ACC112 (cell line): ENCODE data around the gene MACROD2.

ENCODE experiments used
- H2AFZ ChIP-seq: fragments of 200-600 bp; sonication (generic); one replicate; pipeline ENCODE4 v1.6.0; 2017; ENCODE audit warnings: antibody characterized with exemption, low read length; ENCODE audit not compliant: unreplicated experiment
- H3K27ac ChIP-seq: fragments of 200-600 bp; sonication (generic); 2 replicates; pipeline ENCODE4 v1.5.1; 2014; ENCODE audit warnings: low read depth, mild to moderate bottlenecking, antibody characterized with exemption, low read length, moderate library complexity
- H3K27me3 ChIP-seq: fragments of 200-600 bp; sonication (generic); 2 replicates; pipeline ENCODE4 v1.6.1; 2014; ENCODE audit warnings: mild to moderate bottlenecking, antibody characterized with exemption, low read length, moderate library complexity, mixed read lengths; ENCODE audit not compliant: insufficient read depth
- H3K36me3 ChIP-seq: fragments of 200-600 bp; sonication (generic); 2 replicates; pipeline ENCODE4 v1.6.1; 2016; ENCODE audit warnings: mild to moderate bottlenecking, antibody characterized with exemption, low read length, moderate library complexity, mixed read lengths; ENCODE audit not compliant: insufficient read depth
- H3K4me1 ChIP-seq: fragments of 200-600 bp; sonication (generic); one replicate; pipeline ENCODE4 v1.6.1; 2016; ENCODE audit warnings: low read length, mixed read lengths; ENCODE audit not compliant: insufficient read depth, unreplicated experiment, control insufficient read depth
- H3K4me3 ChIP-seq: fragments of 200-600 bp; sonication (generic); 2 replicates; pipeline ENCODE4 v1.5.1; 2014; ENCODE audit warnings: mild to moderate bottlenecking, low read depth, low read length
- H3K79me2 ChIP-seq: fragments of 200-600 bp; sonication (generic); one replicate; pipeline ENCODE4 v1.6.0; 2016; ENCODE audit warnings: low read length; ENCODE audit not compliant: control insufficient read depth, unreplicated experiment, insufficient read depth

Gene MACROD2

GRCh38 chr20:15297059-15297875 is 1302.0 kb downstream of the MACROD2 start:
- Histone ChIP-seq H2AFZ (no peak overlapping the region), H3K36me3 (no peaks in the 10 kb centered on the region), H3K27me3 (no peaks in the 10 kb centered on the region), H3K79me2 (no peaks in the 10 kb centered on the region), H3K4me3 (no peak overlapping the region), H3K27ac (no peak overlapping the region), H3K4me1 (no peaks in the 10 kb centered on the region)

GRCh38 chr20:15302075-15302474 is 1306.8 kb downstream of the MACROD2 start:
- Histone ChIP-seq H3K4me3 (no peak overlapping the region), H3K27me3 (no peaks in the 10 kb centered on the region), H3K4me1 (no peaks in the 10 kb centered on the region), H3K27ac (no peak overlapping the region), H2AFZ (no peak overlapping the region), H3K79me2 (no peaks in the 10 kb centered on the region), H3K36me3 (no peaks in the 10 kb centered on the region)

- no peak overlapping the region for H3K27ac ChIP-seq
- no peaks in the 10 kb centered on the region for H3K27me3 ChIP-seq
- H3K36me3 ChIP-seq = no peaks in the 10 kb centered on the region
- H3K4me1 ChIP-seq = no peaks in the 10 kb centered on the region
- no peaks in the 10 kb centered on the region for H3K79me2 ChIP-seq
- no peak overlapping the region for H2AFZ ChIP-seq
- H3K4me3 ChIP-seq = no peak overlapping the region
These were observed 1315.0 kb downstream of the MACROD2 start for GRCh38 chr20:15310361-15310760.

- Histone ChIP-seq H3K27me3 (no peaks in the 10 kb centered on the region), H3K4me3 (no peak overlapping the region), H3K36me3 (no peaks in the 10 kb centered on the region), H3K79me2 (no peaks in the 10 kb centered on the region), H3K27ac (no peak overlapping the region), H3K4me1 (no peaks in the 10 kb centered on the region), H2AFZ (no peak overlapping the region)
These were observed 1321.2 kb downstream of the MACROD2 start for GRCh38 chr20:15316556-15316955.

GRCh38 chr20:15317546-15318232 is 1322.4 kb downstream of the MACROD2 start:
- Histone ChIP-seq H3K27ac (no peak overlapping the region), H3K36me3 (no peaks in the 10 kb centered on the region), H3K27me3 (no peaks in the 10 kb centered on the region), H2AFZ (no peak overlapping the region), H3K4me1 (no peaks in the 10 kb centered on the region), H3K79me2 (no peaks in the 10 kb centered on the region), H3K4me3 (no peak overlapping the region)

GRCh38 chr20:15318682-15319081 is 1323.4 kb downstream of the MACROD2 start:
- Histone ChIP-seq H2AFZ (no peak overlapping the region), H3K79me2 (no peaks in the 10 kb centered on the region), H3K27me3 (no peaks in the 10 kb centered on the region), H3K4me1 (no peaks in the 10 kb centered on the region), H3K4me3 (no peak overlapping the region), H3K36me3 (no peaks in the 10 kb centered on the region), H3K27ac (no peak overlapping the region)

GRCh38 chr20:15319439-15319838 is 1324.1 kb downstream of the MACROD2 start:
- H2AFZ ChIP-seq = no peak overlapping the region
- H3K4me1 ChIP-seq = no peaks in the 10 kb centered on the region
- no peak overlapping the region for H3K27ac ChIP-seq
- no peaks in the 10 kb centered on the region for H3K36me3 ChIP-seq
- no peaks in the 10 kb centered on the region for H3K79me2 ChIP-seq
- H3K27me3 ChIP-seq = no peaks in the 10 kb centered on the region
- H3K4me3 ChIP-seq = no peak overlapping the region

- H3K36me3 ChIP-seq = no peaks in the 10 kb centered on the region
- no peak overlapping the region for H2AFZ ChIP-seq
- no peaks in the 10 kb centered on the region for H3K79me2 ChIP-seq
- no peak overlapping the region for H3K4me3 ChIP-seq
- H3K27me3 ChIP-seq = no peaks in the 10 kb centered on the region
- no peak overlapping the region for H3K27ac ChIP-seq
- H3K4me1 ChIP-seq = no peaks in the 10 kb centered on the region
These were observed 1325.6 kb downstream of the MACROD2 start for GRCh38 chr20:15320941-15321340.

- Histone ChIP-seq H3K4me1 (no peaks in the 10 kb centered on the region), H3K79me2 (no peaks in the 10 kb centered on the region), H3K27ac (no peak overlapping the region), H3K36me3 (no peaks in the 10 kb centered on the region), H3K4me3 (no peak overlapping the region), H2AFZ (no peak overlapping the region), H3K27me3 (no peaks in the 10 kb centered on the region)
These were observed 1331.8 kb downstream of the MACROD2 start for GRCh38 chr20:15327123-15327522.

GRCh38 chr20:15328084-15328483 is 1332.8 kb downstream of the MACROD2 start:
- no peak overlapping the region for H3K4me3 ChIP-seq
- no peaks in the 10 kb centered on the region for H3K4me1 ChIP-seq
- no peak overlapping the region for H2AFZ ChIP-seq
- H3K36me3 ChIP-seq = no peaks in the 10 kb centered on the region
- H3K27ac ChIP-seq = no peak overlapping the region
- H3K79me2 ChIP-seq = no peaks in the 10 kb centered on the region
- no peaks in the 10 kb centered on the region for H3K27me3 ChIP-seq

GRCh38 chr20:15332711-15333160 is 1337.4 kb downstream of the MACROD2 start:
- Histone ChIP-seq H3K36me3 (no peaks in the 10 kb centered on the region), H3K27ac (no peak overlapping the region), H3K4me1 (no peaks in the 10 kb centered on the region), H3K27me3 (no peaks in the 10 kb centered on the region), H2AFZ (no peak overlapping the region), H3K79me2 (no peaks in the 10 kb centered on the region), H3K4me3 (no peak overlapping the region)
